HG02763 (cell line): ENCODE data around the gene NXN.
"Not testable (repeated sequence)": the region's sequence is repeated elsewhere in the genome, so short reads cannot be mapped to it uniquely, and the experiment has no call there.

Experiments
- ATAC-seq: cut with Tn5 transposase; IDR thresholded peaks from one replicate; pipeline ENCODE4 v1.9.1; 2021; ENCODE audit warnings: mild to moderate bottlenecking, moderate library complexity; ENCODE audit not compliant: unreplicated experiment

The NXN gene

DNA sequence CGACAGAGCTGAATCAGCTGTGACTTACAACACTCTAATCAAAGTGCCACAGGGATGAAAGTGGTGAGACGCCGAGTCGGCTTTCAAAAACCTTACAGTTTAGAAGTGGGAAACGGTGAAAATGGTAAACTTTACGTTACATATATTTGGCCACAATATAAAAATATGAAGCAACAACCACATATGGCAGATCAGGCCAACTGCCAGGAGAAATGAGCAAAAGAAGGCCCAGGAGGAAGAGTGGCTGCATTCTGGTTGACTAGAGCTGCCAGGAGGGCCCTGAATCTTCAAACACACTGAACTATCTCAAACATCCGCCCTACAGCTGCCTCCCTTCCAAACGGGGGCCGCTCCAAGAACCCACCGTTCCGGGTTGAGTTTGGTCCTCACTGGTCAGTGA is 141.1 kb downstream of the NXN start:
- no peak for ATAC-seq

DNA sequence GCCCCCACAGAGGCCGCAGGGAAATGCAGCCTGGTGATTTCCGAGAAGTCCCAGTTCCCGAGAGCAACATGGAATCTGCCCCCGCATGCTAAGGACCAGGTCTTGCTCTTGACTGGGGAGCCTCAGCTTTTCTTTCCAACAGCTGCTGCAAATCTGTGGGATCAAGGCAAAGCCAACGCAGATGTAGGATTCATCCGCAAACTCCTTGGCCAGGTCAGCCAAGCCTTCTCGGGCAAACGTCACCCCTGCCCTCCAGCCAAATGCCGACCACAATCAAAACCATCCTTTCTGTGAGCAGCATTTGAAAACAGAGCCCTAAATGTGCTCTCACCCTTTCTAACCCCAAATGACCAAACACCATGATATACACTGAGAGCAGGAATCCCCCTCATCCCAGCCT is 143.4 kb downstream of the NXN start:
- no peak for ATAC-seq

DNA sequence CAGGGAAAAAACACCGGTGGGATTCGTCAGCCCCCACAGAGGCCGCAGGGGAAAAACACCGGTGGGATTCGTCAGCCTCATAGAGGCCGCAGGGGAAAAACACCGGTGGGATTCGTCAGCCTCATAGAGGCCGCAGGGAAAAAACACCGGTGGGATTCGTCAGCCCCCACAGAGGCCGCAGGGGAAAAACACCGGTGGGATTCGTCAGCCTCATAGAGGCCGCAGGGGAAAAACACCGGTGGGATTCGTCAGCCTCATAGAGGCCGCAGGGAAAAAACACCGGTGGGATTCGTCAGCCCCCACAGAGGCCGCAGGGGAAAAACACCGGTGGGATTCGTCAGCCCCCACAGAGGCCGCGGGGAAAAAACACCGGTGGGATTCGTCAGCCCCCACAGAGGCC is 143.9 kb downstream of the NXN start:
- ATAC-seq: not testable (repeated sequence)

DNA sequence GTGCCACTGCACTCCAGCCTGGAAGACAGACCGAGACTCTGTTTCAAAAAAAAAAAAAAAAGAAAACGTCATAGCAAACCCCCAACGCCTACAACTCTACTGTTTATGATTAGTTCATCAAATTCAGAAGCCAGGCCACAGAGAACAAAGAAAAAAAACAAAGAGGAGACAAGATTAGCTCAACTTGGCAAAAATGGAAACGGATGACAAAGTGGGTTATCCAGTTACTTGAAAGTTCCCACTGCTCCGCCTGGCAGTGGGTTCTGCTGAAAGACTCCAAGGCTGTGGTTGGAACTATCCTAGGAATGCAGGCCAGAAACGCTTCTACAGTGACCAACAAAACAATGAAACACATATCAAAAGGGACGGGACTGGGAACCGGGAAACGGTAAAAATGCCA is 144.3 kb downstream of the NXN start:
- no peak for ATAC-seq

DNA sequence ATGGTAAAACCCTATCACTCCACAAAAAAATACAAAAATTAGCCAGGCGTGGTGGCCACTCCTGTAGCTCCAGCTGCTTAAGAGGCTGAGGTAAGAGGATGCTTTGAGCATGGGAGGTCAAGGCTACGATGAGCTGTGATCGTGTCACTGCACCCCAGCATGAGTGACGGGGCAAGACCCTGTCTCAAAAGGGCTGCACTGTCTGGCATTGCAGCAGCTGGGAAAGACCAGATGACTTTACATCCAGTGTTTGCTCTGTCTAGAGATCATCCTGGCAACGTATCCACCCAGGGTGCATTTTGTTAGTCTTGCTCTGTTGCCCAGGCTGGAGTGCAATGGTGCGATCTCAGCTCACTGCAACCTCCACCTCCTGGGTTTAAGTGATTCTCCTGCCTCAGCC is 145.4 kb downstream of the NXN start:
- no peak for ATAC-seq

DNA sequence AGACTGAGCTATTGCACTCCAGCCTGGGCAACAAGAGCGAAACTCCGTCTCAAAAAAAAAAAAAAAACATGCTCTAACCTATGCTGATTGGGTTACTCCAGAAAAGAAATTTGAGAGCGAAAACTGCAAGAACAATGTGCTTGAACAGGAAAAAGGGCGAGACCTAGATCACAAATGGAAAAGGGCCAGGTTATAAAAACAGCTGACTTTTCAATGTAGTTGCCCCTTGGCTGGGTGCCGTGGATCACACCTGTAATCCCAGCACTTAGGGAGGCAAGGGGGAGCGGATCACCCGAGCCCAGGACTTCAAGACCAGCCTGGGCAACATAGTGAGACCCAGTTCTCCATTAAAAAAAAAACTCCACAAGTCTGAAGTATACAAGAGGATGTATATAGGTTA is 148.6 kb downstream of the NXN start:
- ATAC-seq: no peak

DNA sequence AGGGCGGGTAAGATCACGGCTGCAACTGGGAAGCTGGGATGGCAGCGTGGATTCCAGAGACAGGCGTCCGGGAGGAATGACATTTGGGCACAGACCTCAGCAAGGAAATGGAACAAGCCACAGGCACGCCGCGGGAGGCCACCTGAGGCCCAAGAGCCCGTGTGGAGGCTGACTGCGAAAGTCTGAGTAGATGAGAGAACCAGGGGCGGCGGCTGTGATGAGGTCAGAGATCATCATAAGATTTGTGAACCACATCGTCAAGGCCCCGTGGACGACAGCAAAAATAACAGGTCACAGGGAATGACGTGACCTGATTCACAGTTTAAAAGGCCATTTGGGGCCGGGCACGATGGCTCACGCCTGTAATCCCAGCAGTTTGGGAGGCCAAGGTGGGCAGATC is 149.2 kb downstream of the NXN start:
- ATAC-seq: no peak

DNA sequence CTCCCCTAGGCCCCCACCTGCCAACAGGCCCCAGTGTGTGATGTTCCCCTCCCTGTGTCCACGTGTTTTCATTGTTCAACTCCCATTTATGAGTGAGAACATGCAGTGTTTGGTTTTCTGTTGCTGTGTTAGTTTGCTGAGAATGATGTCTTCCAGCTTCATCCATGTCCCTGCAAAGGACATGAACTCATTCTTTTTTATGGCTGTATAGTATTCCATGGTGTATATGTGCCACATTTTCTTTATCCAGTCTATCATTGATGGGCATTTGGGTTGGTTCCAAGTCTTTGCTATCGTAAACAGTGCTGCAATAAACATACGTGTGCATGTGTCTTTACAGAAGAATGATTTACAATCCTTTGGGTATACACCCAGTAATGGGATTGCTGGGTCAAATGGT is 150.0 kb downstream of the NXN start:
- ATAC-seq: not testable (repeated sequence)

DNA sequence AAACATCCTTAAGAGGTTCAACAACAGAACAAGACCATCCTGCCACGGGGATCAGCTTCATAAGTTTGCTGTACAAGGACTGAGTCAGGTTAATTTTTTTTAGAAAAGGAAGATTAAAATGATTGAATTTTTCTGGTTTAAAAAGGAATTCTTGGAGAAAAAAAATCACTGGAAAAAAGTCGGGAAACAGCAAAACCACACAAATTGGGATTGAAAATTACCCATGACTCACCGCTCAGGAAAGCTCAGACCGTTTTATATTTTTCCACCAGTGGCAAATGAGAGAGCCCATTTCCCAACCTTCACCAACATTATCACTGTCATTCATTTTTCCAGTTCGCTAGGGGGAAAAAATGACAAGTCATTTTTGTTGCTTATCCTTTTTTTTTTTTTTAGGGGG is 150.8 kb downstream of the NXN start:
- no peak for ATAC-seq

DNA sequence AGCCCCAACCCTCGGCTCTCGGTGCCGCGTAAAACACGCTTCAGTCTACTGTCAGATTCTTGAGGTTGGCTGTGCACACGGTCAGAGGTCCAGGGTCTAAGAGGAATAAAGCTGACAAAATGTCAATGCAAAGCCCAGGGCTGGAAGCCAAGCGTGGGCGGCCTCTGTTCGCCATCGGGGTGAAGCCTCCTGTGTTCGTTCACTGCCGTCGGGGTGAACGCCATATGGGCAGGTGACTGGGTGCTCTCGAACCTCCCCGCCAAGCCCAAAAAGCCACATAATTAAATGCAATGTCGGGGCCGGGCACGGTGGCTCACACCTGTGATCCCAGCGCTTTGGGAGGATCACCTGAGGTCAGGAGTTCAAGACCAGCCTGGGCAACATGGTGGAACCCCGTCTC is 152.8 kb downstream of the NXN start:
- ATAC-seq: no peak

DNA sequence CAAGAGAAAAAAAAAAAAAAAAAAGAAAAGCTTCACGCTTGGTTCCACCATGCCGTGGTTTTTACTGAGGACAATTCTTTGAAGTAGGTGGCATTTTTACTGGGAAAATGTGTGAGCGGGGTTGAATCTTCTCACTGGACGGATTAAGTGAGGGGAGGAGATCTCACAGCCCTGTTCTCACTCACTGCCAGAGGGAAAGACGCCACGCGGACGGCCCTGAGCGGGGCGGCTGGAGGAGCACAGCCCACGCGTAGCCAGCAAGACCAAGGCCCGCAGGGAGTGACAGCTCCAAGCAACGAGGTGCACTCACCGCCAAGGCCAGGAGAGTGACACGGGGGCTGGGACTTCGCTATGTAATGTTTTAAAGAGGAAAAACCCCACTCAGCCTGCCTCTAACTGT is 154.4 kb downstream of the NXN start:
- no peak for ATAC-seq

DNA sequence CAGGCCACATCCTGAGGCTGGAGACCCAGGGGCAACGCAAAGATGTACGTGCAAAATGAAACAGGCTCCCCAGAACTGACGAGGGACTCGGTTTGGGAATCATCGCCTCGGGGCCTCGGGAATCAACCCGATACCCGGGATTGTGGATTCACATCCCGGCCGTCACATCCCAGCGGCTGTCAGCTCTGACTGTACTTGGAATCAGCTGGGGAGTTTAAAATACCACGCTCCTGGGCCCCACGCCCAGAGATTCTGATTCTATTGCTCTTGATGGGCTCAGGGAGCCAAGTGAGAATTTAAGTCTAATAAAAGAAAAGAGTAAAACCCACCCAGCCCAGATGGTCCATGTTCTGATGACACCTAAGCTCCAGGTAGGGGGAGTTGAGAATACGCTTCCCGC is 155.2 kb downstream of the NXN start:
- ATAC-seq: no peak

DNA sequence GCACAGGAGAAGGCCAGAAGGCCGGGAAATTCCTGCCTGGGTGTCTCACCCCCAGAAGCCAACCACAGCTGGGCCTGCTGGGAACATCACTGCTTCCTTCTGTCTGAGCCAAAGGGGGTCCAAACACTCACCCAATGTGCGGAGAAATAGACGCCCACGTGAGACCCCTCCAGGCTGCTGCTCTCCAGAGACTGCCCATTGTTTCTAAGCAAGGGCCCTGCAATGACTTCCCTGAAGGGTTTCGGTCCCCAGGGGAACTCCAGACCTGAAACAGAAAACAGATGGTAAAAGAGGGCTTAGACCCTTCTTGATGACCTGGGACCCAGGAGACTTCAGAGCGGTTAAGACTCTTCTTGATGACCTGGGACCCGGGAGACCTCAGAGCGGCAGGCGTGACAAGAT is 156.1 kb downstream of the NXN start:
- ATAC-seq: no peak

DNA sequence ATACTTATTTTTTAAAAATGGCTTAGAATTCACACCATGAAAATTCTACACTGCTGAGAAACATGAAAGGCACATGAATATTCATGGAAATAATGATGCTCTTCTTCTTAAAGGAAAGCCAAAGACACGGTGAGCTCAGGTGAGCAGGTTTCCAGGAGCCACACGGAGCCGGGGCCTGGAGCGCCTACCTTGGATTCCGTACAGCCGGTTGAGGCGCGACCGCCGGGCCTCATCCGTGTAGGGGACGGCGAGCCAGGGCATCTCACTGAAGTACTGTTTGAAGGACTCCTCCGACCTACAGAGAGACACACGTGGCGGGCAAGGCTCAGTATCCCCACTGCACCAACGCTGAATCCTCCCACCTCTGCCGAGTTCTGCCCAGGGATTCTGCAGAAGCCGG is 160.3 kb downstream of the NXN start:
- no peak for ATAC-seq

DNA sequence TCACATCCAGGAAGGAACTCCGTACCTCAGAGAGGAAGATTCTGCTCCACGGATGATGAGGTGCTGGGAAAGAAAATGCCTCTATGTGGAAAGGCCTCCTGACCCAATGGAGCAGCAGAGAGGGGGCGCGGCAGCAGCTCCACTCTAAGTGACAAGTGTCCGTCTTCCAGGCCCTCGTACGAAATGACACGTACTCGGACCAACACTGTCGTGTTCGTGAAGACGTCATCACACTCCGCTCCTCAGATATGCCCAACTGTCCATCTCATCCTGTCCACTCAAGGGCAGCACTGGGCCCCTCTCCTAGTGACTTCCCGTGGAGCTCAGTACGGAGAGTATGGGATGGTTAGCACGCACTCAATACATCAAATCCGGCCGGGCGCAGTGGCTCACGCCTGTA is 165.2 kb downstream of the NXN start:
- ATAC-seq: no peak

DNA sequence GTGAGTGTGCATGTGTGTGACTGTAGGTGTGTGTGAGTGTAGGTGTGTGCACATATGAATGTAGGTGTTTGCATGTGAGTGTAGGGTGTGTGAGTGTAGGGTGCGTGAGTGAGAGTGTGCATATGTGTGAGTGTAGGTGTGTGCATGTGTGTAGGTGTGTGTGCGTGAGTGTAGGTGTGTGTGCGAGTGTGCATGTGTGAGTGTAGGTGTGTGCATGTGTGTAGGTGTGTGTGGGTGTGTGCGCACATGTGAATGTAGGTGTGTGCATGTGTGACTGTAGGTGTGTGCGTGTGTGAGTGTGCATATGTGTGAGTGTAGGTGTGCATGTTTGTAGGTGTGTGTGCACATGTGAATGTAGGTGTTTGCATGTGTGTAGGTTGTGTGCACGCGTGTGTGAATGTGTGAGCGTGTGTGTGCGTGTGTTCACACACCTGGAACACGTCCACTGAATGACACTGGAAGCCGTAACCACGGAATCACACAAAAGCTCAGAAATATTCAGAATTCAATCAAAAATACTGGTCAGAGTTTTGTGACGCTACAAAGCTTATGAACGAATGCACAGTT is 166.9 kb downstream of the NXN start:
- ATAC-seq: no peak

DNA sequence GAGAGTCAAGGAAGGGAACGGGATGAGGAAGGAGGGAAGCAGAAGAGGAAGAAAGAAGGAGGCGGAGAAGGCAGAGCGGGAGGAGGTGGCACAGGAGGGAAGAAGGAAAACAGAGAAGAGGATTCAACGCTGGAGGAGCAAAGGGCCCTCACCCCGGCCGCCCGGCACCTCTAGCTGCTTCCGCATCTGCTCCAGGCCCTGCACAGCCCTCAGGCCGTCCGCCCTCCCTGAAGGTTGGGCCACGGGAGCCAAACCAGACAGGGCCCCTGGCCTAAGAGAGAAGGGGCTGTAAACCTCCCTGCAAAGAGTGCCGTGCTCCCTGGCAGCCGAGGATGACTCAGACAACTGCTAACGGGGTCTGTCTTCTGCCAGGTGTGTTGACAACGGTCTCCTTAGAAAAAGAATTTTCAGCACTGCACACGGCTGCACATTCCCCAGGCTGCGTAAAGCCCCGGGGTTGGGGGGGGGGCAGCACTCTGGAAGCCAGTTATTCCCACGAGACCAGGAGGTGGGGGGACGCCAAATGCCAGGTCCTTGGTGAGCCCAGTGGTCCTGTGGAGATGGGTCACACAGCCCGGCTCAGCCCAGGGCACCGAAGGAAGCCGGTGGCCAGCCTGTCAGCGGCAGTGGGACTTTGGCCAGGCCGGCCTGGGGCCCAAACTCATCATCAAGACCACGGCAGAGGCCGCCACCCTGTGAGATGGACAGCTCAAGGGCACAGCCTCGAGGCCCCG is 168.4 kb downstream of the NXN start:
- ATAC-seq: no peak

DNA sequence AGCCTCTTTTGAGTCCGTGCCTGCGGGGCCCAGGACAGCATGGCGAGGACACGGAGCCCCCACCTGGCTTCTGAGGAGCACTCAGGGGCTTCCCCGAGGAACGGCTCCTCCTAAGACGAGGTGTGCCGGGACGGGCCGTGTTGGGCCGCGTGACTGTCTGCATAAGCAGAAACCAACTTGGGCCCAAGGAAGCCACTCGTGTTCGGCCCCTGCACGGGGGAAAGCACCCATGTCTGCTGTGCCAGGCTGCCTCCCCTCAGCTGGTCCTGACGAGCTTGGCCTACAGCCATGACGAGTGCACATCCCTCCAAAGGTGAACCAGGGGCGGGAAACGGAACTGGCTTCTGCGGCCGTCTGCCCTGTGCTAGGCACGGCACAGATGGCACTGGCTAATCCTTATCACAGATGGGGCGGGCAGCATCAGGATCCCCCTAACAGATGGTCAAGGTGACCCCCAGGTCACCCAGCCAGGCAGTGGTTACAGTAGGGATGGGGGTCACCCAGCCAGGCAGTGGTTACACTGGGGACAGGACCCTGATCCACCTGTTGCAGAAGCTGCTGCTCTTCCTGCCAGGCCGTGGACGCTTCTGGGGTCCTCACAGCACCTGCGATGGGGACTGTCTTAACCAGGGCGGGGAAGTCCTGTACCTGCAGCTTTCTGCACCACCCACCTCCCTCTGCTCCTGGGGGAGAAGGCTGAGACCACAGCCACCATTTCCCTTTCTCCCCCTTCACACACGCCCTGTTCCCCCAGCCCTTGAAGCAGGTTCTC is 171.9 kb downstream of the NXN start:
- no peak for ATAC-seq

DNA sequence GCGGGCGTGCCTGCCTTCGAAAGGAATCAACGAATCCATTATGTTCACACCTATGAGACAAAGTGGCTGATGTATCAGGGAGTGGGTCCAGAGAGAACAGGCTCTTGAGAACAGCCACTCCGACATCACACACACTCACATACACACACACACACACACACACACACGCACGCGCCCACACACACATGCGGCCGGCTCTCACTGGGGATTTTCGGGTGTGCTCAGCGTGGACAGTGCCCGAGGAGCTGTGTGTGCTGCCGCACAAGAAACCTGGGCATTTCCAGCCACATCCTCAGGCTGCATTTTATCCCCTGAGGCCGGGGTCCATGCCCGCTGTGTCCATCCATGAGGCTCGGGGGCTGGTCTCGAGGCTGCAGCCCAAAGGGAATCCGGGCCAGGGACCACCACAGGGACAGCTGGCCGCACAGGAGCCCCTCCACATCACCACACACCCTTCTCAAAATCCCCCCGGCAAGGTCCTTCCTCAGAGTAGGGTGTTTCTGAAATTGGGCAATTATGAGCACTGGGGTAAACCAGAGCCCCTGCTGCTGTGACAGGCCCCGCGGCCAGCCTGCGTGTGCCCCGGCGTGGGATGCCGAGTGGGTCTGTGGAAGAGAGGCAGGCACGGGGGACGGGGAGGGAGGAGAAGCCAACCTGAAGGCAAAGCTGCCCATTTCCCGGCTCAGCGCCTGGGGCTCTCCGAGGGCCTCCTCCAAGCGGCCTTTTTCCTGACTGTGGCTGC is 172.6 kb downstream of the NXN start:
- no peak for ATAC-seq

DNA sequence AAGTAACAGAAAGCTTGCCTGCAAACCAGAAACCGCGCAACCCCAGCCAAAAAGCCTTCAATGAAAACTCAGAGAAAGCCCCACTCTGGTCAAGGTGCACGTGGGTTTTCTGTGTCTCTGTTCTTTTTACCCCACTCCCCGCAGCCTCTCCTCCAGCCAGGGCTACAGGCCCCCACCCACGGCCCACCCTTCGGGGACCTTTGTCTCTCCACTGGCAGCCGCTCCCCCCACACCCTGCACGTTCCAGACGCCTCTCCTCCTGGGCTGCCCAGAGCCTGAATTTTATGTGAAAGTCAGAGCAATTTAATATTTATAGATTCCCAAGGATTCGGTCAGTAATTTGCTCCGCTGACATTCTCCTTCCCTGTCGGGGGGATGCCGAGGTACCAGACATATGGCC is 173.2 kb downstream of the NXN start:
- no peak for ATAC-seq

DNA sequence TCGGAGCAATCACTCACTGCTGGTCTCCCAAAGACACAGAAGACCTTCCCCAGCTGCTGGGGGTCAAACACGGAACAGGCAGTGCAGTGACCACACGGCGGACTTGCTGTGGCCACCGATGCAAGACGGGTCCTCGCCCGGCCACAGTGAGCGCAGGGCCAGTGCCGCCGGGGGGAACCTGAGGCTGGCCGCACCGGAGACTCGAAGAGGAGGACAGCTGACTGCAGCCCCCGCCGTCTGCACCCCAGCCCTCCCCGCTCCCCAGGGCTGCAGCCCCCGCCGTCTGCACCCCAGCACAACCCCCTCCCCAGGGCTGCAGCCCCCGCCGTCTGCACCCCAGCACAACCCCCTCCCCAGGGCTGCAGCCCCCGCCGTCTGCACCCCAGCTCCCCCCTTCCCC is 173.7 kb downstream of the NXN start:
- ATAC-seq: not testable (repeated sequence)
